Endothelial cell of hepatic sinusoid (primary cell): Measurements from ENCODE around the gene TENT4B.

ENCODE experiments used
- in situ Hi-C: cut with HindIII; loops from 2 replicates; pipeline ENCODE4 v1.10.0; 2017; ENCODE audit warnings: low sequenced_read_pairs

Gene TENT4B

GRCh38 chr16:50195276-50195675 lies 42.2 kb downstream of the TENT4B start:
- in situ Hi-C loops, result no loop called here

DNA sequence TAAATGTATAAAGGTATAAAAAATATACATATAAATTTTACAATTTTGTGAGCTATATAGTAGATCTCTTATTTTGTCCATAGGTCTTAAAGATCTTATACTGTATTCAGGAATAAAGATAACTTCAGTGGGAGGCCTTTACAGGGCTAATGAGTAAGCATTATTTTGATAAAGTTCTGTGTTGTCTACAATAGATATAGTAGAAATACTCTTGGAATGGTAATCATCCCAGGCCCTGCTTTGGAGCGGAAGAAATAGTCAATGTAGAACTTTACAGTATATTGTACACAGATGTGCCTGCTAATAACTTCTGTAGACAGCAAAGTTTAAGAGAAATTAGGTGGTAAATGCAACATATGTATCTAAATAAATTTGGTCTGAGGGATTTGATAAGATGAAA lies 42.6 kb downstream of the TENT4B start:
- in situ Hi-C loops, result no loop called here

- in situ Hi-C loops, result no loop called here
Observed at GRCh38 chr16:50197582-50197981, 44.5 kb downstream of the TENT4B start.

GRCh38 chr16:50198802-50199403 lies 45.8 kb downstream of the TENT4B start:
- in situ Hi-C loops, result no loop called here

- in situ Hi-C loops, result no loop called here
Observed at GRCh38 chr16:50201787-50202186, 48.7 kb downstream of the TENT4B start.

DNA sequence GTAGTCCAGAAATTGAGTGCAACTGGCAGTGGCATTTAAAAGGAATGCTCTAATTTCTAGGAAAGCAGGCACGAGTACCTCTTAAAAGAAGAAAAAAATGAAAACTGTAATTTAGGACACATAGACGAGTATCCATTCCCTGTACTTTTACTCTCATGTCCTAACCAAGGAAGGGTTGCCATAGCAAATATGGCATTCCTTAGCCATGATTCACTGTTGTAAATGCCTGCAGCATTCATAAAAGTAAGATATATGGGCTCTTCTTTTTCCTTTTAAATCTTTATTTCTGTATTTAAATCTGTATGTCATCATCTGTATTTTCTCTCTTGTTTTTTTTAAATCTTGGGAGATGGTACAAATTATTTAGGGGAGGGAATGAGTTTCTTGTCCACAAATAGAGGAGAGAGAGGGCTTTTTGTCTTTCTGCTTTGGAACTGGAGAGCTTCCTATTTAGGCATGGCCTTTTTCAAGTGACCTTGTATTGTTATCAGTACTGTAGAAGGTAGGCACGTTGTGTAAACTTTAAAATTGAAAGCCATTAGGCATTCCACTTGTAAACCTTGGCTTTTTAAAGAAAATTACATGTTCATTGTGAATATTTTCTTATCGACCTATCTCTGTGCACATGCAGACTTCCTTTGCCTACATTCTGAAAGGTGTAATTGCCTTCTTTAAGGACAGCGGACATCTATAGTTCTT lies 50.0 kb downstream of the TENT4B start:
- in situ Hi-C loops, result no loop called here

GRCh38 chr16:50203681-50204080 lies 50.6 kb downstream of the TENT4B start:
- in situ Hi-C loops, result no loop called here

GRCh38 chr16:50204453-50205108 lies 51.5 kb downstream of the TENT4B start:
- in situ Hi-C loops, result no loop called here

DNA sequence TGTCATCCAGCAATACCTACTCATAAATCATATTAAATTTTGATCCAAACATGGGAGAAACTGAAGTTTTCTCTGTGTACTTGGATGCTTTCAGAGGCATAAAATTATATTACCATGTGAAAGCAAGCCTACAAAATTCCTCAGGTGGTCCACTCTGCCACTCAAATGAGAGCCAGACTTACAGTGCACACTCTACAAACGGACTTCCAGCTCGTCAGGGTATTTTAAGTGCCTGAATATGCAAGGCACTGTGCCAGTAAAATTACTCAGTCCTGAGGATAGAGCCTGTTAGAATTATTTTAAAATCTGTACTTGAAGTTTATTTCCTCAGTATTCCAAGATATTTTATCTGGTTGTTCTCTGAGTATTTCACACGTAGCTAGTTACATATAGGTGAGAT lies 54.5 kb downstream of the TENT4B start:
- in situ Hi-C loops, result no loop called here

DNA sequence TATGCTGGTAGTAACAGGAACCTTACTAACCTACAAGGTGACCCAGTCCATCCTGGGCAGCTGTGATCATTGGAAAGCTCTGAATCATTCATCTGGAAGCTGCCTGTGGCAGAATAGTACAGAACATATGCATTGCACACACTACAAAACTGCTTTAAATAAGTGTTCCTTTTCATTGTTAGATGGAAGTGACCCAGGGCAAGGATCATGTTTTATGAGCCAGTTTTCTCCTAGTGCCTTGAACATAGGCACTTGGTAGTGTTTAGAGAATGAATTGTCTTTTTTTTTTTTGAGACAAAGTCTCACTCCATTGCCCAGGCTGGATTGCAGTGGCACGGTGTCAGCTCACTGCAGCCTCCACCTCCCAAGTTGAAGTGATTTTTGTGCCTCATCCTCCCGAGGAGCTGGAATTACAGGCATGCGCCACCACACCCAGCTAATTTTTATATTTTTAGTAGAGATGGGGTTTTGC lies 55.4 kb downstream of the TENT4B start:
- in situ Hi-C loops, result no loop called here

DNA sequence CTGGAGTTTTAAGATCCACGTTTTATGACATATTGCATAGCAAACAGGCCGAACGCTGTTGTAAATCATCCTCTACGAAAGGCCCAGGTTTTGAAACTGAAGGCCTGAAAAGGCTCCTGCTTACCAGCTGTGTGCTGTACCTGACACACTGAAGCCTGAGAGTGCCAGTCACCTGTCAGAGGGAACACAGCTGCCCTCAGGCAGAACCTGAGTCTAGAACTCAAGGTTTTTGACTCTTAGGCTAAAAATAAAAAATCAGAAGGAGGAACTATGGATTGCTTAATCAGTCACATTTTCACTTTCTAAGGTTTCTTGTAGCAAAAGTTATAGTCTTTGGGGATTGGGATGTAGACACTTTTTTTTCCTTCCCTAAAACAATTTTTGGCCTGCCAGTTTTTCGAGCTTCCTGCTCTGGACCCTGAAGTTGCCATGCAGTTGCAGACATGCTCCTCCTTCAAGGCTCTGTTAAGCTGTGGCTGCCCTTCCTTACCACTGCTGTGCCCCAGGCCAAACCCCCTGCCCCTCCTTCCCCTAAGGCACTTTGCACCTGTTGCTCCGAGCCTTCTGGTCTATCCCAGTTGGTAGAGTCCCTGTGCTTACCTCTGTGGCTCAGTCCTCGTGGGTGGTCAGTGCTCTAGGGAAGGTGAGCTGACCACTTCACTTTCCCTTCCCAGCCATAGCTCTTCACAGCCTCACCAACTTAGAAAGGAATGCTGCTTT lies 56.6 kb downstream of the TENT4B start:
- in situ Hi-C loops, result loop anchor here (5.0 kb wide), 2 partner anchors 53 to 148 kb away; no protein-coding TSS in a partner anchor

DNA sequence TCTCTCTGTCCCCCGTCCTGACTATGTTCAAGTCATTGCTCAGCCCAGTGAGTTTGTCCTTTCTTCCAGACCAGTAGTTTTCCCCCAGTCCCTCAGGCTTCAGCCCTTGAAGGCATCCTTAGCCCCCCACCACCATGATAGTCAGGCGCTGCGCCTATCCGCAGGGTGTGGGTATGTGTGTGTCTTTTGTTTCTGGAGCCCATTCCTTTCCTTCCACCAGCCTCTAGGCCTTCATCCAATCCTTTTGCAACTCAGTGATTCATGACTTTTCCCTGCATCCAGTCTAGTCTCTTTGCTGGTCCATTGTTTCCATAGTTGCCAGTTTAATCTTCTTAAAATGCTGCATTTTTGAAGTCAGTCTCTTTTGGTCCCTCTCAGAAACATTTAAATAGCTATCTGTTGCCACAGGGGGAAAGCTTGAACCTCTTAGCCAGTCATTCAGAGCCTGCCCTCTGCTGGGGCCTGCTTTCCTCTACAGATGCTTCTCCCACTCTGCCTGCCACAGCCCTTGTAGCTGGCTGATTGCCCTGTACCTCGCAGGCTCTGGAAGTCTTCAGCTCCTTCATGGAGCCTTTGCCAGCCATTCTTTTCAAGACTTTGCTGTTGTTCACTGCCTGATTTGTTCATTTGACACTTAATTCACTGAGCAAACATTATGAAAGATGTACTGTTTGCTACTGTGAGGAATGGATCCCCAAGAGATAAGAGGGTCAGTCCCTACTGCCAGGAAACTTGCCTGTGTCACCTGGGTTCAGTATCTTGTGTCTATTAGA lies 57.3 kb downstream of the TENT4B start:
- in situ Hi-C loops, result loop anchor here (5.0 kb wide), 2 partner anchors 52 to 147 kb away; no protein-coding TSS in a partner anchor

- in situ Hi-C loops, result loop anchor here (5.0 kb wide), 2 partner anchors 48 to 143 kb away; no protein-coding TSS in a partner anchor
Observed at GRCh38 chr16:50213939-50214519, 60.9 kb downstream of the TENT4B start.

- in situ Hi-C loops, result no loop called here
Observed at GRCh38 chr16:50215680-50216079, 62.6 kb downstream of the TENT4B start.

- in situ Hi-C loops, result no loop called here
Observed at GRCh38 chr16:50216231-50216630, 63.1 kb downstream of the TENT4B start.

DNA sequence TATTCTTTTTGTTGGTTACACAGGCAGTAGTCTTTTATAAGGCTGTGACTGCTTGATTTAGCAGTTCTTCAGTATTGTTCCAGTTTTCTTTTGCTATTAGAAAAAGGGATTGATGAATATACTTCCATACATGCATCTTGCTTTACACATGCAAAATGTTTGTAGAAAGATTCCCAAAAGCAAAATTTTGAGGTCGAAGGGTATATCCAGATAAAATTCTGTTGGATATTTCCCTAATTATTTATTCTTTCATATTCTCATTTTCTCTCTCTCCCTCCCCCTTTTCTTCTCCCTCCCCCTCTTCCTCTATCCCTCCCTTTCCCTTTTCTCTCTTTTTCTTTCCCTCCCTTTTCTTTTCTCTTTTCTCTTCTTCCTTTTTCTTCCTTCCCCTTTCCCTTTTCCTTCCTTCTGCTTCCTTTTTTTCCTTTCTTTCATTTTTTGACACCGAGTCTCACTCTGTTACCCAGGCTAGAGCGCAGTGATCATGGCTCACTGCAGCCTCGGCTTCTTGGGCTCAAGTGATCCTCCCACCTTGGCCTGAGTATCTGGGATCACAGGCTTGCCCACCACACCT lies 66.4 kb downstream of the TENT4B start:
- in situ Hi-C loops, result no loop called here

DNA sequence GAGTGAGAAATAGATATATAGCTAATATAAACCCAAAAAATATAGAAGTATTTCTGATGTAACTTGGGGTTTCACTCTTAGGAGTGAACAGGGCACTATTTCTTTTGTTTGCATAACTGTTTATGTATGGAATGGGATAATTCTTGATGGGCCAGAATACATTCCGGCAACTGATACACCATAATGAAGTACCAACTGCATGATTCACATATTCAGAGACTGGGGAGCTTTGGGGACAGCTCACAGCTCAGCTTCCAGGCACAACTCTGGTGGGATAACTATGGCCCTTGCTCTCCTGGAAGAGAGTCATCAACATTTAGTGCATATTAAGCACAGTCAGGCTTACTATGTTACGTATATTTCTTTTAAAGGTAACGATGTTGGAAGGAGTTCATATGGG lies 71.2 kb downstream of the TENT4B start:
- in situ Hi-C loops, result no loop called here

GRCh38 chr16:50227120-50227519 lies 74.0 kb downstream of the TENT4B start:
- in situ Hi-C loops, result no loop called here

GRCh38 chr16:50227665-50228064 lies 74.6 kb downstream of the TENT4B start:
- in situ Hi-C loops, result no loop called here

DNA sequence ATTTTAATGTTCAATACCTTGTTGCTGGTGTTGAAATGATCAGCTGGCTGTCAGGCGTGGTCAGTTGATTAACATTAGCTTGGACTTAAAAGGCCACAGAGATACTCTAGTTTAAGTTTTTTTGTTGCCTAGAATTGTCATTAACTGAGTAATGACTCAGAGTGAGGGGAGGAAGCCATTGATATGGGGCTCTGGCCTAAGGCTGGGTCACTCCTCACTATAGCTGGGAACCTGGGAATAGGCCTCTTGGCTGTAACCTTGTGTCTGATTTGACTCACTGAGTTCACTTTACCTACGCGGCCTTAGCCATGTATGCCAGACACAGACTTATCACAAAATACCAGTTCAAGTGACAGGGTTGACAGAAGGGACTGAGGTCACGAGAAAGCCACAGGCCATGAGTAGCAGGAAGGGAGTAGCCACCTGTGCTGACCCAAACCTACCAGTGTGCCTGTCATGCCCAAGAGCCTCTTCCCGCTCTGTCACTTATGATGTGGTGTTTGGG lies 75.3 kb downstream of the TENT4B start:
- in situ Hi-C loops, result no loop called here
